Vein endothelial cell (primary cell): Measurements from ENCODE around the gene COG5. TPM values are rescaled to one million over a fixed set of nuclear protein-coding genes. Genes with fewer than 3 reads are reported as not detected.

ENCODE experiments used
- small RNA-seq: library from RNA; depleted of rRNA; stranded (forward); fragments of <200 nt; gene quantifications from one replicate; pipeline ENCODE3, GENCODE V24; 2012
- total RNA-seq: library from RNA; depleted of rRNA; stranded (reverse); fragments of >200 nt; gene quantifications from 2 replicates; pipeline ENCODE4 v1.2.3, GENCODE V29; 2012

Gene COG5
- 34.9 and 43.4 TPM in 2 replicates for total RNA-seq

DNA sequence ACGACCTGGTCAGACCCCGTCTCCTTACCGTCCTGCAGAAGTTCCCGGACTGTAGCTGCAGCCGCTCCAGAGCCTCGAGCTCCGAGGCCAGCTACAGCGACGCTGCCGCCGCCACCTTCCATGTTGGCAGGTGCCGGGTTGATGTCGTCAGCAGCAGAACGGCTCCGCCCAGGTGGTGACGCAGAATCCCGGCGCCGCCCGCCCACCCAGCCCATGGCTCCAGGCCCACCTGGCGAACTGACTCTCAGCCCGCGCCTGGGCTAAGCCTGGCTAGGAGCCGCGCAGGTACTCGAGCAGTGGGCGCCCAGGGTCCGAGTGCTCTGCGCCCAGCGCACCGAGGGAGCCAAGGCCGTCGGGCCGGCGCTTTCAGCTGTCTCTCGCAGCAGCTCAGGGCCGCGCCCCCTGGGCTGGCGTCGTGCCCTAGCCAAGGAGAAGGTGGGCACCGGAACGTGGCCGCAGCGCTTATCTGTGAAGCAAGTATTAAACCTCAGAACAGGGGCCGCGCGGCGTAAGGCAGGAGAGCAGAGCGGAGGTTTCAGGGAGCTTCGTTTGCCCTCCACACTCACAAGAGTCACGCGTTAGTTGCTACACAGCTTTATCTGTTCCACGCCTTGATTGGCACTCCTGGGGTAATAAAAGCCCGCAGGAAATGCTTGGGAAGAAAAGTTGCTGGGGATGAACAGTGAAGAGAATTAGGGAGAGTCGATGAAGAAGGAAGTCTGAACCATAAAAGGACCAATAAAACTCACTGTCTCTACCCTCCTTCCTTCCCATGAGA is at the start of gene COG5, which contains the start of gene DUS4L:
COG5 (minus strand) TSS at position 146 of the 778 bp plus-strand sequence; CDS start at position 122, 24 bp downstream.
DUS4L (plus strand) TSS at position 197 of the 778 bp plus-strand sequence. CDS start 3,100 bp downstream, outside the sequence.

DNA sequence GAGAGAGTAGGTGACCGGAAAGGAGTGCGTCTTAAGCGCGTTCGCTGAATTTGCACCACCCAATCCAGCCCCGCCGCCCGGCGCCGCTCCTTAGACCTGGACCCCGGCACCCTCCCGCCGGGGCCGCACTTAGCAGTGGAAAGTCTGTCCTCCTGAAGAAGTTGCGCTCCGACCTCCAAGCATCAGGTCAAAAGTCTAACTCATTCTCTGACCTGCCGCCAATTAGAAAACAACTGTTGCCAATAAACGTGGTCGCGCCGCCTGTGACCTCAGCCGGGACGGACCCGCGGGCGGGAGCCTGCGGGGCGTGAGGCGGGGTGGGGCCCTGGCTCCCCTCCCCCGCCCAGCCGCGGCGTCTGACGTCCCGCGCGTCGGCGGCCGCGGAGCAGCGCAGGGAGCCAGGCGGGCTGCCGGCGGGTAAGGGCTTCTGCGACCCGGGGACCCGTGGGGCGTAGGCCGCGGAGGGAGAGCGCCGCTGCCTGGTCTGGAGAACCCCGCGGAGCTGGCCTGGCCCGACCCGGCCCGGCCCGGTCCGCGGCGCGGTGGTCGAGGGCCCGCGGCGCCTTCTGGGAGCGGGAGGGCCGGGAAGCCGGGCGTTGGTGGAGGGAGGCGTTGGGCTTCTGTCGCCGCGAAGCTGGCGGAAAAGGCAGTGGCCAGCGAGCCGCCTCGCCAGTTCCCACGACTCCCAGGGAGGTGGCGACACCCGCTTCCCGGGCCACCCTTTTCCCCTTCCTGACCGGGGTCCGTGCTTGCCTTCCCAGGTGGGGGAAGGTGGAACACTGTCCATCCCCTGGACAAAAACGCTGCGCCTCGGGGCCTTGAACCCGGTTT is 16.4 kb upstream of the COG5 start, which contains the start of gene BCAP29:
BCAP29 (plus strand) TSS at position 362 of the 831 bp plus-strand sequence. CDS start 527 bp downstream, outside the sequence.

DNA sequence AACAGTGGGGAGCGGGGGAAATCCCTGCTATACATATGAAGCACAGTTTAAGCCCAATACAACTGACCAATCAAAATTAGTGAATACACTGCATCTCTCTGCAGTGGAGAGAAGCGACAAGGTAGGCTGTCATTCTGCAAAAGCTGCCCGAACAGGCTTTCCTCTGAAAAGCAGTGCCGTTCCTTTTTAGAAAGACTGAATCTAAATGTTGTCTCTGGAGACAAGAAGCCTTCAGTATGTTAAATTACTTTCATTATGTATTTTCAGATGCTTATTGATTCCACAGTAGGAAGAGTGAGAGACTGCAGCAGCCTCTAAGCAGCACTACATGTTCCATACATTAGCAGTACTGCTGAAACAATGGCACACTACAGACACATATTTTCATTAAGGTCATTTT is 93.8 kb downstream of the COG5 start, which contains the start of gene GPR22:
GPR22 (plus strand) TSS at position 129 of the 400 bp plus-strand sequence. CDS start 4,004 bp downstream, outside the sequence.

DNA sequence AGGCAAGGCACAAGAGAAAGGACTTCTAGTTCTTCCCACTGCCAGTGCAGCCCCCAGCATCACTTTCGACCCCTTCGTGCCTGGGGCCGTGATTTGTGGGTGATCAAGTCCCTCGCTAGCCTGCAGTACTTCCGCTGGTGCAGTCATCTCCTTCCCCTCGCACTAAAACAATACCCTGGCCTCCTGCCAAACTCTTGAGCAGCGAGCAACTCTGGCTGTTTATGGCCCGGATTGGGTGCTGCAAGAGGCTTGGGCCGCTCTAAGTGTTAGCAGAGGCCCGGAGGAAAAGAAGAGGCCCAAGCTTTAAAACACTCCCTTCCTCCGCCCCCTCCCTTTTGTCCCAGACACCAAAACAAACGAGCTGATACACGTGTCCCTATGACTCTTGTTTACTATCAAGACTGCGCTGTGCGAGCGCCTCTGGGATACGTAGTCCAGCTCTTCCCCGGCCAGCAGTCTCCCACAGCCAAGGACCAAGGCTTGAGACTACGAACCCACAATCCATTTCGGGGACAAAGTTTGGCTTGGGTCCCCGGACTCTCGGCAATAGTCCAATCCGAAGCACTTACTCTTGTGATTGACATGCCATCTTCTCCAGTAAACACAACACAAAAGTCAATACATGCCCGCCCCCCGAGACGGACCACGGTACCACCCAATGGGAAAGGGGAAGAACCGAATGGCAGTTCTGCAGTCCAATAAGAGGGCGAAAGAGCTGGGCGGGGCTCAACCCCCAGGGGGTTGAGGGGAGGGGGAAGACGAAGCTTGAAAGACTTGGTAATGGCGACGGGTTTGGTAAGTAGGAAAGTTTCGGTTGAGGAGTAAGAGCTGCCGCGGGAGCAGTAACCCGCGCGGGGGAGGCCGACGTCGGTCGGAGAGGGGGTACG is 395.2 kb downstream of the COG5 start, which contains the start of gene HBP1:
HBP1 (plus strand) TSS at position 771 of the 887 bp plus-strand sequence. CDS start 10,891 bp downstream, outside the sequence.

Small RNAs within 50 kb of the gene (small RNA-seq; reads per million reads assigned to genes)
- gene AC002381.1 = not detected
- gene RF01233 = not detected

Other genes with a start within 250 kb of the COG5 start
- under 0.01 TPM in 1 of 2 replicates, not detected in the other for gene GPR22, start 93.9 kb downstream of the COG5 start, total RNA-seq
- gene DUS4L, start 51 bp upstream of the COG5 start, total RNA-seq = 6.2 and 10.2 TPM in 2 replicates
- gene BCAP29, start 16.3 kb upstream of the COG5 start, total RNA-seq = 111 and 185 TPM in 2 replicates
- gene SLC26A4, start 96.9 kb upstream of the COG5 start, total RNA-seq = 3.5 and 4.9 TPM in 2 replicates
- gene CBLL1, start 180.2 kb upstream of the COG5 start, total RNA-seq = 35.1 and 38.5 TPM in 2 replicates
- not detected in 2 replicates for gene SLC26A3, start 239.3 kb upstream of the COG5 start, total RNA-seq